Measurements from ENCODE around the gene TLE2.
"Not testable (repeated sequence)": the region's sequence is repeated elsewhere in the genome, so short reads cannot be mapped to it uniquely, and the experiment has no call there.

Gene TLE2

GRCh38 chr19:2981898-2982297 lies 47.2 kb downstream of the TLE2 start:
- DNase-seq, result no peak

DNA sequence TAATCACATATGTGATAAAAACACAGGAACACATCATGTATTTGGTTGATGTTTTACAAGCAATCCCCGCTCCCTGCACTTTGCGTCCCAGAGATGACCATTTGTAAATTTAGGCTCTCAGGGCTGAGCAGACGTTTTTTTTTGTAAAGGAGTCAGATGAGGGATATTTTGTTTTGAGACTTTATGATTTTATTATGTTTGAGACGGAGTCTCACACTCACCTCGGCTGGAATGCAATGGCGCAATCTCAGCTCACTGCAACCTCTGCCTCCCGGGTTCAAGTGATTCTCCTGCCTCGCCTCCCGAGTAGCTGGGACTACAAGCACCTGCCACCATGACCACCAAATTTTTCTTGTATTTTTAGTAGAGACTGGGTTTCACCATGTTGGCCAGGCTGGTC lies 50.3 kb downstream of the TLE2 start:
- no peak for DNase-seq

DNA sequence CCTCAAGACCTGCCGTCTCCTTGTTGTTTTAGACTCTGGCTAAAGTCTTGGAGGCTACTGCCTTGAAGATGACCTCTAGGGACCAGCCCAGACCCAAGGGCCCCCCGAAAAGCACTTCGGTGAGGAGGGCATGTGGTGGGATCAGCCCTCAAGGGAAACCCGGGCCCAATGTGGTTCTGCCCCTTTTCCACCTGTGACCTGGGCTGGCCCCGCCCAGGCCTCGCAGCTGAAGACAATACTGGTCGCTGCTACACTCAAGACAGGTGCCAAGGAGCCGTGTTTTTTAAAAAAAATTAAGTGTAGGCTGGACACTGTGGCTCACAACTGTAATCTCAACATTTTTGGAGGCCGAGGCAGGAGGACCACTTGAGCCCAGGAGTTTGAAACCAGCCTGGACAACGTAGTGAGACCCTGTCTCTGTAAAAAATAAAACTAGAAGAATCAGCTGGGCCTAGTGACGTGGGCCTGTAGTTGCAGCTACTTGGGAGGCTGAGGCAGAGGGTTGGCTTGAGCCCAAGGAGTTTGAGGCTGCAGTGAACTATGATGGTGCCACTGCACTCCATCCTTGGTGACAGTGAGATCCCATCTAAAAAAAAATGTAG lies 50.8 kb downstream of the TLE2 start:
- DNase-seq, result no peak

- no peak for DNase-seq
Measured at GRCh38 chr19:2977746-2978138, 51.3 kb downstream of the TLE2 start.

DNA sequence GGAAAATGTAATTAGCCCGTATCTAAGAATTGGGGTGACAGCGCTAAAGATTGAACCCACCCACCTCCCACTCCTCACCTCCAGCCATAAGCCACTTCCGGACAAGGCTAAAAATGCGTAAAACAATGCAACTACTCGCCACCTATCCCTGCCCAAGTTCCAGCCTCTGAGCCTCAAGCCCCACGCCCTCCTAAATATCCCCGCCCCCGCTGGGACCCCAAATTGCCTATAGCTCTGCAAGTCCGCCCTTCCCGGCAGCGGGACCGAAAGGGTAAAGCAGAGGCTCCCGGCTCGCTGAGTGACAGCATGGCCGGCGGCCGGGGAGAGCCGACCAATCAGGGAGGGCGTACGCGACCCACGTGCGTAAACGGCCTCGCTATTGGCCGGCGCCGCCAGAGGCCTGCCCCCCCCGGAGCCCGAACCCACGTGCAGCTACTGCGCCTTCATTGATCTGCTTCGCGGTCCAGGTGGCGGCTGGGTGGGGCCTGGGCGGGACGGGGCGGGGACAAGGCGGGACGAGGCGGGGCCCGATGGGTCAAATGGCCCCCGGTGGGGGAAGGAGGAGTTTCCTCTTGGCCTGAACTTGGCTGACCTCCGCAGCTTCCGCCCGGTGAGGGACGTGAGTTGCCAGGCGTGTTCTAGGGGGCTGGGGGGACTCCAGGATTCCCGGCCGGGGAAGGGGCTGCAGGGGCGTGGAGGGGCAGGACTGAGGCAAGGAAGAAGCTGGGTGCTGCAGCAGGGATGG lies 51.9 kb downstream of the TLE2 start, which contains the start of gene TLE6:
TSS of gene TLE6 (plus strand) at position 564 of the 745 bp plus-strand sequence. CDS start 670 bp downstream, outside the sequence.
- DNase-seq, result peak; percentile 84 to 93 (median 89)

- DNase-seq, result no peak
Measured at GRCh38 chr19:2976609-2977000, 52.5 kb downstream of the TLE2 start.

GRCh38 chr19:2974342-2975041 lies 54.6 kb downstream of the TLE2 start:
- DNase-seq, result no peak

GRCh38 chr19:2973229-2973628 lies 55.9 kb downstream of the TLE2 start:
- no peak for DNase-seq

- DNase-seq, result no peak
Measured at GRCh38 chr19:2970201-2970835, 58.8 kb downstream of the TLE2 start.

GRCh38 chr19:2969104-2969504 lies 60.0 kb downstream of the TLE2 start:
- DNase-seq, result no peak

- DNase-seq, result no peak
Measured at GRCh38 chr19:2967972-2968371, 61.1 kb downstream of the TLE2 start.

DNA sequence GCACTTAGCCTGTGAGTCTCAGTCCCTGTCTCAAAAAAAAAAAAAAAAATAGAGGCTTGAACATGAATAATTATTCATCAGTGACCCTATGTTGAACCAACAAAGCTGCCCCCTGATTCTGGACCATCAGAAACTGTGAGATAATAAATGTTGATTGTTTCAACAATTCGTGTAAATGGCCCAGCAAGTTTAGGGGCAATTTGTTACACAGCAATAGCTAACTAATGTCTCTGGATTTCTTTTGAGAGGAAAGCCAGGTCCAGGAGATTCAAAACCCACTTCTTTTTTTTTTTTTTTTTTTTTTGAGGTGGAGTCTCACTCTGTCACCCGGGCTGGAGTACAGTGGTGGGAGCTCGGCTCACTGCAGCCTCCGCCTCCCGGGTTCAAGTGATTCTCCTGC lies 64.2 kb downstream of the TLE2 start:
- DNase-seq, result no peak

DNA sequence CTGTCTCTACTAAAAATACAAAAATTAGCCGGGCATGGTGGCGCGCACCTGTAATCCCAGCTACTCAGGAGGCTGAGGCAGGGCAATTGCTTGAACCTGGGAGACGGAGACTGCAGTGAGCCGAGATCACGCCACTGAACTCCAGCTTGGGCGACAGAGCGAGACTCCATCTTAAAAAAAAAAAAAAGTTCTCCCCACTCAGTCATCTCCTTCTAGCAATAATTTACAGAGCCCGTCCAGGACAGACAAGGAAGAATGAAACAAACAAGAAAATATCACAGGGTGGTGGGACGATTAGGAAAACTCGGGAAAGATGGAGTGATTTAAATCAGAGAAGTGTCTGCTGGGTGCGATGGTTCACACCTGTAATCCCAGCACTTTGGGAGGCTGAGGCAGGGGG lies 65.4 kb downstream of the TLE2 start:
- DNase-seq, result not testable (repeated sequence)

- no peak for DNase-seq
Measured at GRCh38 chr19:2963122-2963521, 66.0 kb downstream of the TLE2 start.

GRCh38 chr19:2962018-2962670 lies 66.9 kb downstream of the TLE2 start:
- no peak for DNase-seq

GRCh38 chr19:2960120-2960519 lies 69.0 kb downstream of the TLE2 start:
- no peak for DNase-seq

DNA sequence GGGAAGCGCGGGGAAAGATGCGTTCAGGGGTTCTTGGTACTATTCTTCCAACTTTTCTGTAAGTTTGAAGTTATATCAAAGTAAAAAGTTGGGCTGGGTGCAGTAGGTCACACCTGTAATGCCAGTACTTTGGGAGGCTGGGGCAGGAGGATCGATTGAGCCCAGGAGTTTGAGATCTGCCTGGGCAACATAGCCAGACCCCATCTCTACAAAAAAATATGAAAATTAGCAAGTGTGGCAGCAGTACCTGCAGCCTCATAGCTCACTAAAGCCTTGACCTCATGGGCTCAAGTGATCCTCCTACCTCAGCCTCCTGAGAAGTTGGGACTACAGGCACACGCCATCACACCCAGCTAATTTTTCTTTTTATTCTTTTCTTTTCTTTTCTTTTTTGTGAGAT lies 71.9 kb downstream of the TLE2 start:
- DNase-seq, result no peak

- DNase-seq, result no peak
Measured at GRCh38 chr19:2952953-2953481, 76.1 kb downstream of the TLE2 start.

GRCh38 chr19:2950286-2951124 lies 78.6 kb downstream of the TLE2 start:
- DNase-seq, result peak; percentile 97 to 100 (median 100)

GRCh38 chr19:2949939-2950285 lies 79.2 kb downstream of the TLE2 start:
- no peak for DNase-seq
